WTC11 (cell line): ENCODE data around the gene SRRM3. TPM values are rescaled to one million over a fixed set of nuclear protein-coding genes. Genes with fewer than 3 reads are reported as not detected.

Experiments used
- ATAC-seq: fragments of 200-7000 bp; cut with Tn5 transposase; 2 replicates; pipeline ENCODE4 v1.10.0; 2021; ENCODE audit warnings: mild to moderate bottlenecking, moderate library complexity
- CTCF ChIA-PET: fragments of 300-600 bp; sonication (Branson Sonifier 250); formaldehyde crosslinking; loops from one replicate; lab custom pipeline; 2021; ENCODE audit warnings: antibody characterized with exemption; lab: Charles Lee
- POLR2A ChIA-PET: fragments of 350-600 bp; sonication (Branson Sonifier 250); formaldehyde crosslinking; loops from one replicate; lab custom pipeline; 2021; ENCODE audit warnings: antibody characterized with exemption; lab: Charles Lee
- DNase-seq: peaks from one replicate; pipeline ENCODE4 v3.0.0; 2021; ENCODE audit warnings: low spot score
- H3K27ac Mint-ChIP-seq: 2 replicates; pipeline ENCODE4 v1.8.0; 2021; ENCODE audit warnings: mixed read lengths
- H3K27me3 Mint-ChIP-seq: 2 replicates; pipeline ENCODE4 v1.8.0; 2021; ENCODE audit warnings: low read depth, mild to moderate bottlenecking, moderate library complexity, mixed read lengths
- H3K36me3 Mint-ChIP-seq: 2 replicates; pipeline ENCODE4 v1.8.0; 2021; ENCODE audit warnings: mixed read lengths
- H3K4me1 Mint-ChIP-seq: 2 replicates; pipeline ENCODE4 v1.8.0; 2022; ENCODE audit warnings: mixed read lengths
- H3K4me3 Mint-ChIP-seq: 2 replicates; pipeline ENCODE4 v1.8.0; 2021; ENCODE audit warnings: mild to moderate bottlenecking, moderate library complexity, mixed read lengths
- H3K9me3 Mint-ChIP-seq: 2 replicates; pipeline ENCODE4 v1.8.0; 2021; ENCODE audit warnings: mixed read lengths
- AFF4 ChIP-seq: sonication (generic); formaldehyde crosslinking; IDR thresholded peaks from 2 replicates; pipeline ENCODE4 v1.8.1; 2023; ENCODE audit warnings: mild to moderate bottlenecking, missing genetic modification reagents, borderline replicate concordance
- CREB1 ChIP-seq: sonication (generic); formaldehyde crosslinking; IDR thresholded peaks from 2 replicates; pipeline ENCODE4 v1.8.0; 2023; ENCODE audit warnings: mild to moderate bottlenecking, missing genetic modification reagents
- E2F5 ChIP-seq: sonication (generic); formaldehyde crosslinking; IDR thresholded peaks from 2 replicates; pipeline ENCODE4 v1.8.1; 2022; ENCODE audit warnings: mild to moderate bottlenecking, moderate library complexity, missing genetic modification reagents
- ETV6 ChIP-seq: sonication (generic); formaldehyde crosslinking; IDR thresholded peaks from 2 replicates; pipeline ENCODE4 v1.8.1; 2022; ENCODE audit warnings: mild to moderate bottlenecking, missing genetic modification reagents
- JAZF1 ChIP-seq: fragments of 250-450 bp; sonication (Bioruptor Pico); IDR thresholded peaks from 2 replicates; pipeline ENCODE4 v1.9.0; 2021; ENCODE audit warnings: moderate library complexity, mild to moderate bottlenecking, inconsistent platforms
- MXD4 ChIP-seq: fragments of 250-450 bp; sonication (Bioruptor Pico); IDR thresholded peaks from 2 replicates; pipeline ENCODE4 v1.8.0; 2021; ENCODE audit warnings: mild to moderate bottlenecking, moderate library complexity, borderline replicate concordance
- MYBL2 ChIP-seq: sonication (generic); formaldehyde crosslinking; IDR thresholded peaks from 2 replicates; pipeline ENCODE4 v1.8.1; 2023; ENCODE audit warnings: mild to moderate bottlenecking, moderate library complexity, missing genetic modification reagents
- NFATC4 ChIP-seq: fragments of 250-450 bp; sonication (Bioruptor Pico); IDR thresholded peaks from 2 replicates; pipeline ENCODE4 v1.9.0; 2021; ENCODE audit warnings: mild to moderate bottlenecking
- NFYB ChIP-seq: sonication (generic); formaldehyde crosslinking; conservative IDR thresholded peaks from 2 replicates; pipeline ENCODE4 v1.8.0; 2022; ENCODE audit warnings: low read depth, missing genetic modification reagents
- PREB ChIP-seq: sonication (generic); formaldehyde crosslinking; IDR thresholded peaks from 2 replicates; pipeline ENCODE4 v1.8.1; 2022; ENCODE audit warnings: mild to moderate bottlenecking, missing genetic modification reagents, moderate library complexity, borderline replicate concordance
- PRRX2 ChIP-seq: fragments of 250-450 bp; sonication (Bioruptor Pico); IDR thresholded peaks from 2 replicates; pipeline ENCODE4 v1.8.0; 2021; ENCODE audit warnings: mild to moderate bottlenecking
- TEAD1 ChIP-seq: sonication (generic); formaldehyde crosslinking; IDR thresholded peaks from 2 replicates; pipeline ENCODE4 v1.8.0; 2022; ENCODE audit warnings: mild to moderate bottlenecking, missing genetic modification reagents
- TEAD4 ChIP-seq: sonication (generic); formaldehyde crosslinking; IDR thresholded peaks from 2 replicates; pipeline ENCODE4 v1.8.0; 2022; ENCODE audit warnings: mild to moderate bottlenecking, missing genetic modification reagents
- ZNF138 ChIP-seq: sonication (generic); formaldehyde crosslinking; conservative IDR thresholded peaks from 2 replicates; pipeline ENCODE4 v1.8.1; 2022; ENCODE audit warnings: mild to moderate bottlenecking, moderate library complexity, missing genetic modification reagents
- ZNF219 ChIP-seq: sonication (generic); formaldehyde crosslinking; IDR thresholded peaks from 2 replicates; pipeline ENCODE4 v1.8.0; 2023; ENCODE audit warnings: missing genetic modification reagents, mild to moderate bottlenecking, borderline replicate concordance
- ZNF232 ChIP-seq: sonication (generic); formaldehyde crosslinking; IDR thresholded peaks from 2 replicates; pipeline ENCODE4 v1.8.0; 2022; ENCODE audit warnings: mild to moderate bottlenecking, missing genetic modification reagents
- ZNF396 ChIP-seq: fragments of 250-450 bp; sonication (Bioruptor Pico); IDR thresholded peaks from 2 replicates; pipeline ENCODE4 v1.8.0; 2021; ENCODE audit warnings: mild to moderate bottlenecking, moderate library complexity, borderline replicate concordance
- ZNF425 ChIP-seq: fragments of 250-450 bp; sonication (Bioruptor Pico); conservative IDR thresholded peaks from 2 replicates; pipeline ENCODE4 v1.9.0; 2021; ENCODE audit warnings: mild to moderate bottlenecking
- total RNA-seq: library from RNA; stranded (reverse); gene quantifications from 3 replicates; pipeline ENCODE4 v1.2.3, GENCODE V29; 2021
- TF ChIP-seq, protein P1 (sequence below): sonication (generic); formaldehyde crosslinking; IDR thresholded peaks from 2 replicates; pipeline ENCODE4 v1.8.0; 2022; ENCODE audit warnings: missing genetic modification reagents
- TF ChIP-seq, protein P2 (sequence below): sonication (generic); formaldehyde crosslinking; IDR thresholded peaks from 2 replicates; pipeline ENCODE4 v1.8.0; 2023; ENCODE audit warnings: missing genetic modification reagents

Gene SRRM3
- total RNA-seq, 1 experiment from 2014 or later: 17.7 TPM

DNA sequence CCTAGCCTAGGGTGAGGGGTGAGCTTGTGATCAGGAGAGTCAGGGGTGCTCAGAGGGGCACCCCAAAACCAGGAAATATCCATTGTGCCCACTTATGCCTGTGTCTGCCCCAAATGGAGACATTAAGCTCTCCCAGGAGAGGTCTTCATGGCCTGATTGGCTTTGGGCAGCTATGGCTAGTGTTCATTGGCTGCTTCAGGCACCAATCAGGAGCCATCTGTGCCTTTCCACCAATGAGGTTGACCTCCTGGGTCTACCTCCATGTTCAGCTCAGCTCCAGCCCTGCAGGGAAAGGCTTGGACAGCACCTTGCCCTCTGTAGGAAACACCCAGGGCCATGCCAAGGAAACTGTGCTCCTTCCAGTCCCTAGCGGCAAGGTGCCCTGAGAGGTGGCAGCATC, 76.8 kb downstream of the SRRM3 start:
- H3K9me3 Mint-ChIP-seq: no peaks in the 10 kb centered on the region
- H3K4me3 Mint-ChIP-seq: no peak overlapping the region
- ATAC-seq (peak; percentile 25), DNase-seq (no peak)
- H3K27ac Mint-ChIP-seq: no peak overlapping the region
- ChIA-PET CTCF (interaction anchor here (1.0 to 5.5 kb wide), 3 partner anchors 17 to 100 kb away, joined by 5 to 34 read pairs (median 6); no protein-coding TSS in a partner anchor), POLR2A (no interaction called here)
- peaks cover 56% of the 10 kb centered on the region for H3K27me3 Mint-ChIP-seq
- peaks cover 23% of the 10 kb centered on the region for H3K4me1 Mint-ChIP-seq
- peak; percentile 68 for TF ChIP-seq NFYB (CRISPR knock-in tag)
- no peak for TF ChIP-seq MYBL2
- no peaks in the 10 kb centered on the region for H3K36me3 Mint-ChIP-seq

GRCh38 chr7:76280408-76280807, 78.7 kb downstream of the SRRM3 start:
- H3K27me3 Mint-ChIP-seq: peaks cover 67% of the 10 kb centered on the region
- peaks cover 19% of the 10 kb centered on the region for H3K4me1 Mint-ChIP-seq
- DNase-seq: peak; percentile 42
- H3K36me3 Mint-ChIP-seq: no peaks in the 10 kb centered on the region
- ATAC-seq: peak; percentile 17; the same call in 1 of the 2 replicates
- CTCF ChIA-PET: interaction anchor here (1.0 to 5.5 kb wide), 2 partner anchors 19 to 34 kb away, joined by 7 to 34 read pairs; no protein-coding TSS in a partner anchor
- POLR2A ChIA-PET: interaction anchor here (0.5 kb wide), 1 partner anchor 34 kb away, joined by 3 read pairs; no protein-coding TSS in a partner anchor
- no peaks in the 10 kb centered on the region for H3K9me3 Mint-ChIP-seq
- H3K4me3 Mint-ChIP-seq: peak overlapping the region; percentile 84
- no peak overlapping the region for H3K27ac Mint-ChIP-seq
- TF ChIP-seq, protein P1, sequence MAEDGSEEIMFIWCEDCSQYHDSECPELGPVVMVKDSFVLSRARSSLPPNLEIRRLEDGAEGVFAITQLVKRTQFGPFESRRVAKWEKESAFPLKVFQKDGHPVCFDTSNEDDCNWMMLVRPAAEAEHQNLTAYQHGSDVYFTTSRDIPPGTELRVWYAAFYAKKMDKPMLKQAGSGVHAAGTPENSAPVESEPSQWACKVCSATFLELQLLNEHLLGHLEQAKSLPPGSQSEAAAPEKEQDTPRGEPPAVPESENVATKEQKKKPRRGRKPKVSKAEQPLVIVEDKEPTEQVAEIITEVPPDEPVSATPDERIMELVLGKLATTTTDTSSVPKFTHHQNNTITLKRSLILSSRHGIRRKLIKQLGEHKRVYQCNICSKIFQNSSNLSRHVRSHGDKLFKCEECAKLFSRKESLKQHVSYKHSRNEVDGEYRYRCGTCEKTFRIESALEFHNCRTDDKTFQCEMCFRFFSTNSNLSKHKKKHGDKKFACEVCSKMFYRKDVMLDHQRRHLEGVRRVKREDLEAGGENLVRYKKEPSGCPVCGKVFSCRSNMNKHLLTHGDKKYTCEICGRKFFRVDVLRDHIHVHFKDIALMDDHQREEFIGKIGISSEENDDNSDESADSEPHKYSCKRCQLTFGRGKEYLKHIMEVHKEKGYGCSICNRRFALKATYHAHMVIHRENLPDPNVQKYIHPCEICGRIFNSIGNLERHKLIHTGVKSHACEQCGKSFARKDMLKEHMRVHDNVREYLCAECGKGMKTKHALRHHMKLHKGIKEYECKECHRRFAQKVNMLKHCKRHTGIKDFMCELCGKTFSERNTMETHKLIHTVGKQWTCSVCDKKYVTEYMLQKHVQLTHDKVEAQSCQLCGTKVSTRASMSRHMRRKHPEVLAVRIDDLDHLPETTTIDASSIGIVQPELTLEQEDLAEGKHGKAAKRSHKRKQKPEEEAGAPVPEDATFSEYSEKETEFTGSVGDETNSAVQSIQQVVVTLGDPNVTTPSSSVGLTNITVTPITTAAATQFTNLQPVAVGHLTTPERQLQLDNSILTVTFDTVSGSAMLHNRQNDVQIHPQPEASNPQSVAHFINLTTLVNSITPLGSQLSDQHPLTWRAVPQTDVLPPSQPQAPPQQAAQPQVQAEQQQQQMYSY (CRISPR knock-in tag): no peak
- TF ChIP-seq ZNF232 (no peak), ZNF425 (CRISPR knock-in tag) (no peak), JAZF1 (CRISPR knock-in tag) (no peak), NFYB (CRISPR knock-in tag) (no peak), PRRX2 (CRISPR knock-in tag) (no peak), TEAD1 (no peak), ZNF138 (no peak), TEAD4 (CRISPR knock-in tag) (no peak), NFATC4 (CRISPR knock-in tag) (no peak), CREB1 (CRISPR knock-in tag) (no peak), AFF4 (CRISPR knock-in tag) (no peak), ZNF396 (CRISPR knock-in tag) (no peak), ETV6 (no peak), PREB (CRISPR knock-in tag) (no peak), ZNF219 (CRISPR knock-in tag) (no peak), E2F5 (CRISPR knock-in tag) (no peak), MXD4 (CRISPR knock-in tag) (no peak)
- TF ChIP-seq, protein P2, sequence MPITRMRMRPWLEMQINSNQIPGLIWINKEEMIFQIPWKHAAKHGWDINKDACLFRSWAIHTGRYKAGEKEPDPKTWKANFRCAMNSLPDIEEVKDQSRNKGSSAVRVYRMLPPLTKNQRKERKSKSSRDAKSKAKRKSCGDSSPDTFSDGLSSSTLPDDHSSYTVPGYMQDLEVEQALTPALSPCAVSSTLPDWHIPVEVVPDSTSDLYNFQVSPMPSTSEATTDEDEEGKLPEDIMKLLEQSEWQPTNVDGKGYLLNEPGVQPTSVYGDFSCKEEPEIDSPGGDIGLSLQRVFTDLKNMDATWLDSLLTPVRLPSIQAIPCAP (CRISPR knock-in tag): no peak
